Keratinocyte (primary cell): ENCODE measurements around the gene NT5C1A. TPM values are rescaled to one million over a fixed set of nuclear protein-coding genes. Genes with fewer than 3 reads are reported as not detected.

Source experiments
- DNase-seq: peaks from one replicate; pipeline ENCODE4 v3.0.0-alpha.2; 2011; ENCODE audit warnings: low read depth, missing footprints, low spot score
- FAIRE-seq: peaks from 2 replicates; lab custom pipeline; 2011; peaks lifted over from hg19 to GRCh38; lab: Jason Lieb, UNC
- H2AFZ ChIP-seq: 2 replicates; pipeline ENCODE4 v1.6.0; 2012; ENCODE audit warnings: low read length, control low read depth, inconsistent platforms; ENCODE audit not compliant: control insufficient read depth
- H3K27ac ChIP-seq: 2 replicates; pipeline ENCODE4 v1.5.1; 2011; ENCODE audit warnings: low read length; ENCODE audit not compliant: control insufficient read depth, insufficient read depth
- H3K27me3 ChIP-seq: 3 replicates; pipeline ENCODE4 v1.6.0; 2011; ENCODE audit warnings: low read length; ENCODE audit not compliant: control insufficient read depth, insufficient read depth; ENCODE audit errors: extremely low read depth
- H3K36me3 ChIP-seq, 2 experiments: 2 replicates in 1 of 2; 3 replicates in 1 of 2; pipeline ENCODE4 v1.5.1; 2011; ENCODE audit warnings: low read length in 2 of 2, mild to moderate bottlenecking in 1 of 2; ENCODE audit not compliant: control insufficient read depth in 2 of 2, insufficient read depth in 2 of 2; ENCODE audit errors: extremely low read depth in 1 of 2
- H3K4me1 ChIP-seq: 3 replicates; pipeline ENCODE4 v1.5.1; 2011; ENCODE audit warnings: low read length; ENCODE audit not compliant: control insufficient read depth, insufficient read depth; ENCODE audit errors: extremely low read depth
- H3K4me2 ChIP-seq: 3 replicates; pipeline ENCODE4 v1.6.0; 2011; ENCODE audit warnings: low read depth, low read length; ENCODE audit not compliant: control insufficient read depth, insufficient read depth; ENCODE audit errors: extremely low read depth
- H3K4me3 ChIP-seq, 3 experiments: fragments of 200-600 bp in 1 of 3; sonication (generic) in 1 of 3; 2 replicates in 2 of 3; 3 replicates in 1 of 3; pipeline ENCODE4 v1.5.1; 2011 to 2016; ENCODE audit warnings: low read length in 3 of 3, mild to moderate bottlenecking in 3 of 3, control low read depth in 2 of 3, inconsistent platforms in 1 of 3, low read depth in 1 of 3, mixed read lengths in 1 of 3, mixed run types in 1 of 3, moderate library complexity in 1 of 3; ENCODE audit not compliant: control insufficient read depth in 2 of 3, insufficient read depth in 2 of 3; ENCODE audit errors: extremely low read depth in 1 of 3
- H3K79me2 ChIP-seq: 2 replicates; pipeline ENCODE4 v1.6.0; 2012; ENCODE audit warnings: low read length; ENCODE audit not compliant: control insufficient read depth, insufficient read depth
- H3K9ac ChIP-seq: 3 replicates; pipeline ENCODE4 v1.6.0; 2011; ENCODE audit warnings: low read length; ENCODE audit not compliant: control insufficient read depth, insufficient read depth; ENCODE audit errors: extremely low read depth
- H3K9me1 ChIP-seq: 3 replicates; pipeline ENCODE4 v1.6.0; 2011; ENCODE audit warnings: low read length; ENCODE audit not compliant: control insufficient read depth, insufficient read depth; ENCODE audit errors: extremely low read depth
- H3K9me3 ChIP-seq: 2 replicates; pipeline ENCODE4 v1.5.1; 2012; ENCODE audit warnings: low read depth, low read length; ENCODE audit not compliant: control insufficient read depth
- H4K20me1 ChIP-seq: 3 replicates; pipeline ENCODE4 v1.6.0; 2011; ENCODE audit warnings: low read length; ENCODE audit not compliant: control insufficient read depth, insufficient read depth; ENCODE audit errors: extremely low read depth
- CTCF ChIP-seq, 3 experiments: IDR thresholded peaks in 1 of 3; conservative IDR thresholded peaks in 1 of 3; optimal IDR thresholded peaks in 1 of 3; 2 replicates in 2 of 3; 3 replicates in 1 of 3; pipeline versions ENCODE3 to v1.5.1; 2011; ENCODE audit warnings: low read length in 3 of 3, mild to moderate bottlenecking in 3 of 3, moderate library complexity in 2 of 3, control low read depth in 1 of 3, inconsistent platforms in 1 of 3; ENCODE audit not compliant: insufficient read depth in 2 of 3; ENCODE audit errors: extremely low read depth in 1 of 3
- EZH2 ChIP-seq: IDR thresholded peaks from one replicate; pipeline ENCODE4 v1.6.1; 2012; ENCODE audit warnings: inconsistent platforms, mild to moderate bottlenecking, low read length, moderate library complexity
- dilution Hi-C: fragments of 300-500 bp; cut with MboI; formaldehyde crosslinking; loops from one replicate; pipeline ENCODE4 v1.7.0; 2020; ENCODE audit warnings: low sequenced_read_pairs; ENCODE audit not compliant: extremely low pct_ligation_motif_present
- polyA plus RNA-seq, 5 experiments: library from polyadenylated mRNA; depleted of rRNA in 3 of 5; stranded (reverse) in 3 of 5; stranded (forward) in 1 of 5; unstranded in 1 of 5; fragments of >200 nt; gene quantifications; 1 replicate in 1 of 5; 2 replicates in 3 of 5; 3 replicates in 1 of 5; pipeline versions ENCODE4 v1.2.1 to v1.2.3, GENCODE V29; 2011 to 2012; ENCODE audit warnings: missing spikeins in 2 of 5, low read depth in 1 of 5, low replicate concordance in 1 of 5

Gene NT5C1A
- polyA plus RNA-seq, 1 donor (not counting 4 experiments of a cell fraction or from before 2014, with no cell fraction given): not detected

GRCh38 chr1:39657402-39657801, 14.5 kb downstream of the NT5C1A start:
- FAIRE-seq (no peak), DNase-seq (no peak)
- no peaks in the 10 kb centered on the region for H3K36me3 ChIP-seq
- H3K27me3 ChIP-seq: peaks cover 8% of the 10 kb centered on the region
- no peak overlapping the region for H3K9ac ChIP-seq
- no peak overlapping the region for H3K4me3 ChIP-seq
- dilution Hi-C loops: no loop called here
- no peaks in the 10 kb centered on the region for H3K9me1 ChIP-seq
- H2AFZ ChIP-seq: no peak overlapping the region
- H3K9me3 ChIP-seq: no peaks in the 10 kb centered on the region
- peaks cover 8% of the 10 kb centered on the region for H3K4me1 ChIP-seq
- H3K4me2 ChIP-seq: peak overlapping the region; percentile 42
- no peaks in the 10 kb centered on the region for H4K20me1 ChIP-seq
- H3K79me2 ChIP-seq: no peaks in the 10 kb centered on the region
- H3K27ac ChIP-seq: no peak overlapping the region
- TF ChIP-seq EZH2 (no peak), CTCF (optimal IDR thresholded peaks at IDR 0.05 in 1 of 3, IDR thresholded peaks at IDR 0.05 in 1 of 3, conservative IDR thresholded peaks at IDR 0.05 in 1 of 3; ENCODE audit: extremely low read depth in 1 of 3, insufficient read depth in 2 of 3, low read length in 3 of 3) (no peak)

- H3K4me1 ChIP-seq: peaks cover 8% of the 10 kb centered on the region
- dilution Hi-C loops: no loop called here
- no peaks in the 10 kb centered on the region for H4K20me1 ChIP-seq
- no peak overlapping the region for H3K4me2 ChIP-seq
- H3K4me3 ChIP-seq: no peak overlapping the region
- H3K9me3 ChIP-seq: no peaks in the 10 kb centered on the region
- no peak overlapping the region for H2AFZ ChIP-seq
- peaks cover 5% of the 10 kb centered on the region for H3K27me3 ChIP-seq
- no peaks in the 10 kb centered on the region for H3K79me2 ChIP-seq
- TF ChIP-seq CTCF (optimal IDR thresholded peaks at IDR 0.05 in 1 of 3, IDR thresholded peaks at IDR 0.05 in 1 of 3, conservative IDR thresholded peaks at IDR 0.05 in 1 of 3; ENCODE audit: extremely low read depth in 1 of 3, insufficient read depth in 2 of 3, low read length in 3 of 3): no peak
- TF ChIP-seq EZH2: no peak
- no peaks in the 10 kb centered on the region for H3K9me1 ChIP-seq
- no peak overlapping the region for H3K27ac ChIP-seq
- no peaks in the 10 kb centered on the region for H3K36me3 ChIP-seq
- no peak overlapping the region for H3K9ac ChIP-seq
- no peak for DNase-seq
- FAIRE-seq: no peak
Observed at GRCh38 chr1:39656391-39656790, 15.5 kb downstream of the NT5C1A start.
